Measurements from ENCODE around the gene DCTPP1.

- TF ChIP-seq OSR1 (CRISPR knock-in tag; IDR thresholded peaks at IDR 0.05): no peak
- no peak for TF ChIP-seq ZNF70 (CRISPR knock-in tag; IDR thresholded peaks at IDR 0.05)
- no peak for TF ChIP-seq ZFP30 (CRISPR knock-in tag; IDR thresholded peaks at IDR 0.05)
- no peak for TF ChIP-seq BACH2 (CRISPR knock-in tag; IDR thresholded peaks at IDR 0.05; ENCODE audit: borderline replicate concordance)
- no peak for TF ChIP-seq ARNTL (CRISPR knock-in tag; IDR thresholded peaks at IDR 0.05; ENCODE audit: borderline replicate concordance, low read depth)
- no peak for TF ChIP-seq RARB (CRISPR knock-in tag; IDR thresholded peaks at IDR 0.05)
- TF ChIP-seq, protein P1, sequence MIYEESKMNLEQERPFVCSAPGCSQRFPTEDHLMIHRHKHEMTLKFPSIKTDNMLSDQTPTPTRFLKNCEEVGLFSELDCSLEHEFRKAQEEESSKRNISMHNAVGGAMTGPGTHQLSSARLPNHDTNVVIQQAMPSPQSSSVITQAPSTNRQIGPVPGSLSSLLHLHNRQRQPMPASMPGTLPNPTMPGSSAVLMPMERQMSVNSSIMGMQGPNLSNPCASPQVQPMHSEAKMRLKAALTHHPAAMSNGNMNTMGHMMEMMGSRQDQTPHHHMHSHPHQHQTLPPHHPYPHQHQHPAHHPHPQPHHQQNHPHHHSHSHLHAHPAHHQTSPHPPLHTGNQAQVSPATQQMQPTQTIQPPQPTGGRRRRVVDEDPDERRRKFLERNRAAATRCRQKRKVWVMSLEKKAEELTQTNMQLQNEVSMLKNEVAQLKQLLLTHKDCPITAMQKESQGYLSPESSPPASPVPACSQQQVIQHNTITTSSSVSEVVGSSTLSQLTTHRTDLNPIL (CRISPR knock-in tag; IDR thresholded peaks at IDR 0.05; ENCODE audit: low read depth): no peak
- TF ChIP-seq TCF4 (CRISPR knock-in tag; IDR thresholded peaks at IDR 0.05; ENCODE audit: borderline replicate concordance): no peak
- no peak for TF ChIP-seq PATZ1 (CRISPR knock-in tag; IDR thresholded peaks at IDR 0.05; ENCODE audit: borderline replicate concordance)
- TF ChIP-seq ZNF8 (CRISPR knock-in tag; IDR thresholded peaks at IDR 0.05): no peak
- no peak for TF ChIP-seq CSDC2 (CRISPR knock-in tag; IDR thresholded peaks at IDR 0.05)
- TF ChIP-seq, protein P2, sequence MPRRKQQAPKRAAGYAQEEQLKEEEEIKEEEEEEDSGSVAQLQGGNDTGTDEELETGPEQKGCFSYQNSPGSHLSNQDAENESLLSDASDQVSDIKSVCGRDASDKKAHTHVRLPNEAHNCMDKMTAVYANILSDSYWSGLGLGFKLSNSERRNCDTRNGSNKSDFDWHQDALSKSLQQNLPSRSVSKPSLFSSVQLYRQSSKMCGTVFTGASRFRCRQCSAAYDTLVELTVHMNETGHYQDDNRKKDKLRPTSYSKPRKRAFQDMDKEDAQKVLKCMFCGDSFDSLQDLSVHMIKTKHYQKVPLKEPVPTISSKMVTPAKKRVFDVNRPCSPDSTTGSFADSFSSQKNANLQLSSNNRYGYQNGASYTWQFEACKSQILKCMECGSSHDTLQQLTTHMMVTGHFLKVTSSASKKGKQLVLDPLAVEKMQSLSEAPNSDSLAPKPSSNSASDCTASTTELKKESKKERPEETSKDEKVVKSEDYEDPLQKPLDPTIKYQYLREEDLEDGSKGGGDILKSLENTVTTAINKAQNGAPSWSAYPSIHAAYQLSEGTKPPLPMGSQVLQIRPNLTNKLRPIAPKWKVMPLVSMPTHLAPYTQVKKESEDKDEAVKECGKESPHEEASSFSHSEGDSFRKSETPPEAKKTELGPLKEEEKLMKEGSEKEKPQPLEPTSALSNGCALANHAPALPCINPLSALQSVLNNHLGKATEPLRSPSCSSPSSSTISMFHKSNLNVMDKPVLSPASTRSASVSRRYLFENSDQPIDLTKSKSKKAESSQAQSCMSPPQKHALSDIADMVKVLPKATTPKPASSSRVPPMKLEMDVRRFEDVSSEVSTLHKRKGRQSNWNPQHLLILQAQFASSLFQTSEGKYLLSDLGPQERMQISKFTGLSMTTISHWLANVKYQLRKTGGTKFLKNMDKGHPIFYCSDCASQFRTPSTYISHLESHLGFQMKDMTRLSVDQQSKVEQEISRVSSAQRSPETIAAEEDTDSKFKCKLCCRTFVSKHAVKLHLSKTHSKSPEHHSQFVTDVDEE (CRISPR knock-in tag; IDR thresholded peaks at IDR 0.05): no peak
Measured at GRCh38 chr16:30379158-30379783, 50.6 kb downstream of the DCTPP1 start.
